WI38 (cell line): Measurements from ENCODE around the gene CADPS2.

Source experiments
- H3K4me3 ChIP-seq: 2 replicates; pipeline ENCODE4 v1.5.1; 2011; ENCODE audit warnings: low read depth, mild to moderate bottlenecking, control low read depth, low read length
- TF ChIP-seq, protein P1 (sequence below): IDR thresholded peaks from 2 replicates; pipeline ENCODE4 v1.5.1; 2012; ENCODE audit warnings: low read depth, mild to moderate bottlenecking, control low read depth, low read length

CADPS2 gene

GRCh38 chr7:122600042-122600441 lies 286.2 kb downstream of the CADPS2 start:
- H3K4me3 ChIP-seq = no peak overlapping the region
- TF ChIP-seq, protein P1, sequence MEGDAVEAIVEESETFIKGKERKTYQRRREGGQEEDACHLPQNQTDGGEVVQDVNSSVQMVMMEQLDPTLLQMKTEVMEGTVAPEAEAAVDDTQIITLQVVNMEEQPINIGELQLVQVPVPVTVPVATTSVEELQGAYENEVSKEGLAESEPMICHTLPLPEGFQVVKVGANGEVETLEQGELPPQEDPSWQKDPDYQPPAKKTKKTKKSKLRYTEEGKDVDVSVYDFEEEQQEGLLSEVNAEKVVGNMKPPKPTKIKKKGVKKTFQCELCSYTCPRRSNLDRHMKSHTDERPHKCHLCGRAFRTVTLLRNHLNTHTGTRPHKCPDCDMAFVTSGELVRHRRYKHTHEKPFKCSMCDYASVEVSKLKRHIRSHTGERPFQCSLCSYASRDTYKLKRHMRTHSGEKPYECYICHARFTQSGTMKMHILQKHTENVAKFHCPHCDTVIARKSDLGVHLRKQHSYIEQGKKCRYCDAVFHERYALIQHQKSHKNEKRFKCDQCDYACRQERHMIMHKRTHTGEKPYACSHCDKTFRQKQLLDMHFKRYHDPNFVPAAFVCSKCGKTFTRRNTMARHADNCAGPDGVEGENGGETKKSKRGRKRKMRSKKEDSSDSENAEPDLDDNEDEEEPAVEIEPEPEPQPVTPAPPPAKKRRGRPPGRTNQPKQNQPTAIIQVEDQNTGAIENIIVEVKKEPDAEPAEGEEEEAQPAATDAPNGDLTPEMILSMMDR = no peak

DNA sequence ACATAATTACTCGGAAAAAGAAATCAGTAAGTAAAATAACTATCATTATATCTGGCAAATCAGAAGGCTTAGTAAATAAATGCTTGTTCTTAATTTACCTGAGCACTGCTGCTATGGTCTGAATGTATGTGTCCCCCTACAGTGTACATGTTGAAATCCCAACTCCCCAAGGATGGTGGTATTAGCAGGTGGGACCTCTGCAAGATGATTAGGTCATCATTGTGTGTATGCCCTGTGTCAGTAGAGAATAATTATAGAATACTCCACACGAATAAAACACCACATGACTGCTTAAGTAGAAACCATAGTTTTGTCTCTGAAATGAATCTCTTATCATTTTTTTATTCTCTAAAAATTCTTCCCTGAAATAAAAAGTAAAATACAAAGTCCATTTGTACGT lies 289.0 kb downstream of the CADPS2 start:
- TF ChIP-seq, protein P1 = no peak
- no peak overlapping the region for H3K4me3 ChIP-seq

- TF ChIP-seq, protein P1 = no peak
- no peak overlapping the region for H3K4me3 ChIP-seq
Observed at GRCh38 chr7:122595885-122596284, 290.4 kb downstream of the CADPS2 start.

- TF ChIP-seq, protein P1 = no peak
- H3K4me3 ChIP-seq = no peak overlapping the region
Observed at GRCh38 chr7:122588621-122589020, 297.6 kb downstream of the CADPS2 start.

GRCh38 chr7:122584676-122585251 lies 301.5 kb downstream of the CADPS2 start:
- TF ChIP-seq, protein P1 = no peak
- no peak overlapping the region for H3K4me3 ChIP-seq

DNA sequence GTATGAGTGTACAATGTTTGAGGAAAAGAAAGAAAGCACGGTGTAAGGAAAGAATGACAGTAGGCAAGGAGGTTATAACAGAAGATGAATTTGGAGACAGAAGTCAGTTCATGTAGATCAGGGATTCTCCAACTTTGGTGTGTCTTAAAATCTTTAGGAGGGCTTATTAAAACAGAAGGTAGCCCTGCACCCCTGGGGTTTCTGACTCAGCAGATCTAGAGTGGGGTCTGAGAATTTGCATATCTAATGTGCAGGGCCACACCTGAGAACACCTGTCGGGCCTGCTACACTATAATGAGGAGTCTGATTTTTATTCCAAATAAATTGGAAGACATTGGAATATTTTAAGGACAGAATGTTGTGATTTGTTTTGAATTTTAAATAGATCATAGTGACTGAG lies 307.9 kb downstream of the CADPS2 start:
- TF ChIP-seq, protein P1 = no peak
- no peak overlapping the region for H3K4me3 ChIP-seq

- TF ChIP-seq, protein P1 = no peak
- H3K4me3 ChIP-seq = no peak overlapping the region
Observed at GRCh38 chr7:122577449-122578003, 308.7 kb downstream of the CADPS2 start.
